Measurements from ENCODE around the gene ZNF605. TPM values are rescaled to one million over a fixed set of nuclear protein-coding genes. Genes with fewer than 3 reads are reported as not detected.

ZNF605 gene
- total RNA-seq, 1 donor from 2014 or later: 13.9 TPM

Other genes starting within 250 kb of the ZNF605 start
- gene PGAM5, start 245.5 kb downstream of the ZNF605 start, total RNA-seq: 33.7 TPM
- gene ANKLE2, start 194.5 kb downstream of the ZNF605 start, total RNA-seq: 26.1 TPM
- gene GOLGA3, start 127.4 kb downstream of the ZNF605 start, total RNA-seq: 26.3 TPM
- gene CHFR, start 68.7 kb downstream of the ZNF605 start, total RNA-seq: 15.1 TPM
- gene ZNF26, start 30.1 kb upstream of the ZNF605 start, total RNA-seq: 4.7 TPM
- 20.4 TPM for gene ZNF84, start 81.2 kb upstream of the ZNF605 start, total RNA-seq
- 6.5 TPM for gene ZNF140, start 124.6 kb upstream of the ZNF605 start, total RNA-seq
- gene ZNF891, start 174.0 kb upstream of the ZNF605 start, total RNA-seq: 1.0 TPM
- 8.1 TPM for gene ZNF10, start 174.3 kb upstream of the ZNF605 start, total RNA-seq
- gene ZNF268, start 225.2 kb upstream of the ZNF605 start, total RNA-seq: 9.6 TPM

Measured in left ventricle myocardium superior (tissue), 1 donor.